HPDE6-E6E7 (cell line): Measurements from ENCODE around the gene ELF5.

Source experiments
- DNase-seq: peaks from one replicate; pipeline ENCODE4 v3.0.0; 2011; ENCODE audit warnings: missing footprints; ENCODE audit errors: extremely low spot score

ELF5 gene

GRCh38 chr11:34493468-34493867, 20.1 kb downstream of the ELF5 start:
- no peak for DNase-seq

- DNase-seq, result peak; percentile 60
Measured at GRCh38 chr11:34492806-34493414, 20.7 kb downstream of the ELF5 start.

- no peak for DNase-seq
Measured at GRCh38 chr11:34490304-34490703, 23.3 kb downstream of the ELF5 start.

- DNase-seq, result no peak
Measured at GRCh38 chr11:34488855-34489557, 24.6 kb downstream of the ELF5 start.

GRCh38 chr11:34487430-34487829, 26.2 kb downstream of the ELF5 start:
- DNase-seq, result no peak

DNA sequence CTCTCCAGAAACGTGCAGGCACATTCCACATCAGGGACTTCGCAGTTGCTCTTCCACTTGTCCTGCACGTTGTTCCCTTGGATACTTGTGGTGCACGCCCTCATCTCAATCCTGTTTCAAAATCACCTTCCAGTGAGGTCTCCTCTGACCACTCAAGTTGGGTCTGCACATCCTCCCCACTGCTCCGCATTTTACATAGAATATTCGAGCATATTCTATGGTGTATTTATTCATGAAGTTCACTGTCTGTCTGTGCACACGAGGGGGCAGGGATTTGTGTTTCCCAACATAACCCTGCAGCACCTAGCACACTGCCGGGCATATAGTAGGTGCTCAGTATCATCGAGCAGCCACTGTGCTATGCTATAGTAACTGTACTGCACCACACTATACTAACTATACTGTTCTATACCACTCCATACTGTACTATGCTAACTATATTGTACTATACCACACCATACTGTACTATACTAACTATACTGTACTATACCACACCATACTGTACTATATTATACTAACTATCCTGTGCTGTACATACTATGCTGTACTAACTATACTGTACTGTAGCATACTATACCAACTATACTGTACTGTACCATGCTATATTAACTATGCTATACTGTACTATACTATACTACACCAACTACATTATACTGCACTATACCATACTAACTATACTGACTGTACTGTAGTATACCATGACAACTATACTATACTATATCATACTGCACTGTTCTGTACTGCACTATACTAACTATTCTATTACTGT, 30.3 kb downstream of the ELF5 start:
- no peak for DNase-seq

GRCh38 chr11:34481307-34481706, 32.3 kb downstream of the ELF5 start:
- no peak for DNase-seq

- no peak for DNase-seq
Measured at GRCh38 chr11:34480314-34480713, 33.3 kb downstream of the ELF5 start.

GRCh38 chr11:34478845-34479663, 34.5 kb downstream of the ELF5 start:
- no peak for DNase-seq

GRCh38 chr11:34476849-34477248, 36.7 kb downstream of the ELF5 start:
- no peak for DNase-seq

- no peak for DNase-seq
Measured at GRCh38 chr11:34475656-34476055, 37.9 kb downstream of the ELF5 start.

DNA sequence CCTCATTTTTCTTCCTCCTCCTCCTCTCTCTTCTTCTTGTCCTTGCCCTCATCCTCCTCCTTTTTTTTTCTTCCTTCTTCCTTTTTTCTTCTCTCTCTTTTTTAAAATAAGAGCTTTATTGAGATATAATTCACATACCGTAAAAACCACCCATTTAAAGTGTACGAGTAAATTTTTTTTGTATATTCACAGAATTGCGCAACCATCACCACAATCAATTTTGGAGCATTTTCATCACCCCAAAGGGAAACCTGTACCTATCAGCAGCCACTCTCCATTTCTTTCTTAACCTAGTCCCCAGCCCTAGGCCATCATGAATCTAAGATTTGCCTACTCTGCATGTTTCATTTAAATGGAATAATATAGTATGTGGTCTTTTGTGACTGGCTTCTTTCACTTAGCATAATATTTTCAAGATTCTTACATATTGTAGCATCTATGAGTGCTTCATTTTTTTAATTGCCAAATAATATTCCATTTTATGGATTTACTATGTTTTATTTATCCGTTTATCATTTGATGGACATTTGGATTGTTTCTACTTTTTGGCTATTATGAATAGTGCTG, 39.9 kb downstream of the ELF5 start:
- DNase-seq, result no peak

- no peak for DNase-seq
Measured at GRCh38 chr11:34468209-34468841, 45.3 kb downstream of the ELF5 start.

DNA sequence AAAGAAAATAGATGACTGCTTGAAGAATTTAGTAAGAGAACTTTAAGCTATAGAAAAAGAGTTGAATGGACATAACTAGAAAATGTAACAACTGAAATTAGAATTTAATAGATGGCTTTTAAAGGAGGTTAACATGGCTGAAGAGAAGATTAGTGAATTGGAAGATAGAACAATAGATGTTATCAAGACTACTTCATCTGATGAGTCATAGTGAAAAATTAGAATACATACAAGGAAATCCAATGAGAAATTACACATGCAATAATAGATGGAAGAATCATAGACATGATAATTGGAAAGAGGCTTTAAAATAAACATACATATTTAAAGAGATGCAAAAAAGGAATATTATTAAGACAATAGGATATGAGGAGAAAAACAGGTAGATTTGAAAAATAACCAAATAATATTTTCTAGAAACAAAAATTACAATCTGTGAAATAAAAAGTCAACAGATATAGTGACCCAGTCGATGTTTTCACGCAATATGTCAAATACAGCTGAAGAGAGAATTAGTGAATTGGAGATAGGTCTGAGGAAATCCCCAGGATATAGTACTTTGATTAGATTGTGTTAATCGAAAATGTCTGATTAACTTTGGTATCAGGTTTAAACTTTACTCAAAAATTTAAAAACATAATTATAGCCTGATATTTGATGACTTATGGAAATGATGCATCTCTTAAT, 46.6 kb downstream of the ELF5 start:
- no peak for DNase-seq

GRCh38 chr11:34464591-34465051, 49.0 kb downstream of the ELF5 start:
- DNase-seq, result no peak

DNA sequence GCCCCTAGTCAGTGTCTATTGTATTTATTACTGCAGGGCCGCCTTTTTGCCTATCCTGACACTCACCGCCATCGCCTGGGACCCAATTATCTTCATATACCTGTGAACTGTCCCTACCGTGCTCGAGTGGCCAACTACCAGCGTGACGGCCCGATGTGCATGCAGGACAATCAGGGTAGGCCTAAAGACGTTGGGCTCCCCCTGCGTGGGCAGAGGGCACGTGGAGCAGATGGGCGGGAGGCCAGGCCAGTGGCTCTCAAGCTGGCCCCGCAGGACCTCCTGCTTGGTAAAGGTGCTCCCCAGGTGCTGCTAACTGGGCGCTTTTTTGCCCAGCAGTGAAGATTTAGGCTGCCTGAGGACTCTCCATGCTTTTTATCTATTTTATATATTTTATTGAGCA, 52.4 kb downstream of the ELF5 start:
- DNase-seq, result no peak

- DNase-seq, result no peak
Measured at GRCh38 chr11:34460278-34460677, 53.3 kb downstream of the ELF5 start.

DNA sequence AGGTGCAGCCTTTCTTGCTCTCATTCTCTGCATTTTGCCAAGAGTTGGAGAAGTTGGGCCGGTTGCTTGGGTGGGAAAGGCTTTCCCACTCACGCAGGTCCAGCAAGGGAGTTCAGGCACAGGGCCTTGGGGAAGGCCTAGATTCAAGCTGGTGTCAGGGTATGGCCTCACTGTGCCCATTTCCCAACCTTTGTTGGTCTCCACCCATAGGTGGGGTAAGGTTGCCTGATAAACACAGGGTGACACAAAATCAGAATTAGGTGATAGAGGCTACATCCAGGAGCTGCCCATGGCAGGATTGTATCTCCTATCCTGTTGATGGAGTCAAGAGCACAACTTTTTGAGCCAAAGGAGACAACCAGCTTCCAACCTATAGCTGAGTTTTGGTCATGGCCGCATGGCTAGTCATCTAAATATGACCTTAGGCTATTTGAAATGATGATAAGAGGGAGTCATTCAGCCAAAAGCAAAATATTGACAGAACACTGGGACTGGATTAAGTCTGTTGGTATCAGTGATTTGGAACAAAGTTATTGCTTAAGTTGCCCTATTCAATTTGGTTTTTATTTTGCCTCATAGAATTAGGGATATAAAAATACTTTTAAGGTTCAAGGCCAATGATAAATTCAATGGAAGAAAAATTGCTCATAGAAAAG, 54.0 kb downstream of the ELF5 start:
- no peak for DNase-seq

- no peak for DNase-seq
Measured at GRCh38 chr11:34458525-34458924, 55.1 kb downstream of the ELF5 start.

- DNase-seq, result no peak
Measured at GRCh38 chr11:34457607-34458006, 56.0 kb downstream of the ELF5 start.
